Brain microvascular endothelial cell (primary cell): Measurements from ENCODE around the gene GXYLT1.

Source experiments
- DNase-seq: peaks from one replicate; pipeline ENCODE4 v3.0.0-alpha.2; 2020
- H3K27ac ChIP-seq: fragments of 250-450 bp; sonication (Bioruptor Pico); 2 replicates; pipeline ENCODE4 v1.5.1; 2020; ENCODE audit warnings: mild to moderate bottlenecking, moderate library complexity
- H3K27me3 ChIP-seq: fragments of 250-450 bp; sonication (Bioruptor Pico); replicated peaks from 2 replicates; pipeline ENCODE4 v1.5.1; 2020; ENCODE audit warnings: mild to moderate bottlenecking
- H3K36me3 ChIP-seq: fragments of 250-450 bp; sonication (Bioruptor Pico); replicated peaks from 2 replicates; pipeline ENCODE4 v1.5.1; 2020; ENCODE audit warnings: mild to moderate bottlenecking
- H3K4me3 ChIP-seq: 2 replicates; pipeline ENCODE4 v1.5.1; 2011; ENCODE audit warnings: low read depth, mild to moderate bottlenecking, control low read depth, low read length, moderate library complexity
- CTCF ChIP-seq: IDR thresholded peaks from 2 replicates; pipeline ENCODE4 v1.5.1; 2011; ENCODE audit warnings: low read depth, mild to moderate bottlenecking, moderate library complexity, low read length, control low read depth, inconsistent platforms; ENCODE audit errors: missing control alignments
- in situ Hi-C: cut with HindIII; loops from 2 replicates; pipeline ENCODE4 v1.10.0; 2017; ENCODE audit warnings: low sequenced_read_pairs, low pct_ligation_motif_present

The GXYLT1 gene

GRCh38 chr12:42161529-42161928, 16.9 kb upstream of the GXYLT1 start:
- Histone ChIP-seq H3K27me3 (no peaks in the 10 kb centered on the region), H3K4me3 (no peak overlapping the region), H3K27ac (no peak overlapping the region), H3K36me3 (no peaks in the 10 kb centered on the region)
- in situ Hi-C loops, result no loop called here
- no peak for TF ChIP-seq CTCF
- no peak for DNase-seq

GRCh38 chr12:42156232-42156631, 11.6 kb upstream of the GXYLT1 start:
- no peak overlapping the region for H3K27ac ChIP-seq
- no peak overlapping the region for H3K4me3 ChIP-seq
- in situ Hi-C loops, result no loop called here
- no peak for DNase-seq
- TF ChIP-seq CTCF, result no peak
- H3K27me3 ChIP-seq, result no peaks in the 10 kb centered on the region
- no peaks in the 10 kb centered on the region for H3K36me3 ChIP-seq

- Histone ChIP-seq H3K4me3 (peak overlapping the region; percentile 73), H3K36me3 (no peaks in the 10 kb centered on the region), H3K27me3 (no peaks in the 10 kb centered on the region), H3K27ac (no peak overlapping the region)
- in situ Hi-C loops, result no loop called here
- no peak for DNase-seq
- TF ChIP-seq CTCF, result no peak
These were observed 1.0 kb upstream of the GXYLT1 start for GRCh38 chr12:42145552-42146215.

GRCh38 chr12:42145197-42145549, 499 bp upstream of the GXYLT1 start:
- in situ Hi-C loops, result no loop called here
- Histone ChIP-seq H3K4me3 (peak overlapping the region; percentile 73), H3K27me3 (no peaks in the 10 kb centered on the region), H3K27ac (no peak overlapping the region), H3K36me3 (no peaks in the 10 kb centered on the region)
- no peak for TF ChIP-seq CTCF
- no peak for DNase-seq

- peak overlapping the region; percentile 73 for H3K4me3 ChIP-seq
- peak overlapping the region; percentile 41 for H3K27ac ChIP-seq
- H3K36me3 ChIP-seq, result no peaks in the 10 kb centered on the region
- peak; percentile 7 for DNase-seq
- no peak for TF ChIP-seq CTCF
- in situ Hi-C loops, result no loop called here
- H3K27me3 ChIP-seq, result no peaks in the 10 kb centered on the region
These were observed 591 bp downstream of the GXYLT1 start for GRCh38 chr12:42144158-42144407.

- DNase-seq, result peak; percentile 4
- Histone ChIP-seq H3K27ac (no peak overlapping the region), H3K27me3 (no peaks in the 10 kb centered on the region), H3K36me3 (no peaks in the 10 kb centered on the region), H3K4me3 (peak overlapping the region; percentile 73)
- in situ Hi-C loops, result no loop called here
- no peak for TF ChIP-seq CTCF
These were observed 1.1 kb downstream of the GXYLT1 start for GRCh38 chr12:42143452-42144157.
